MM.1S (cell line): ENCODE results near the gene TDRD6.

Experiments
- DNase-seq: peaks from one replicate; pipeline ENCODE4 v3.0.0-alpha.2; 2015
- H2AFZ ChIP-seq: fragments of 300-600 bp; sonication (generic); 2 replicates; pipeline ENCODE4 v1.6.0; 2016; ENCODE audit warnings: antibody characterized with exemption, low read length
- H3F3A ChIP-seq: fragments of 300-600 bp; sonication (generic); 2 replicates; pipeline ENCODE4 v1.6.1; 2016; ENCODE audit warnings: mild to moderate bottlenecking, antibody characterized with exemption, low read length, moderate library complexity, mixed read lengths; ENCODE audit not compliant: insufficient read depth
- H3K27ac ChIP-seq: fragments of 300-600 bp; sonication (generic); 2 replicates; pipeline ENCODE4 v1.5.1; 2016; ENCODE audit warnings: mild to moderate bottlenecking, low read length
- H3K27me3 ChIP-seq: fragments of 300-600 bp; sonication (generic); replicated peaks from 2 replicates; pipeline ENCODE4 v1.6.0; 2016; ENCODE audit warnings: low read length; ENCODE audit not compliant: insufficient read depth
- H3K36me3 ChIP-seq: fragments of 300-600 bp; sonication (generic); replicated peaks from 2 replicates; pipeline ENCODE4 v1.6.1; 2016; ENCODE audit warnings: mild to moderate bottlenecking, low read length, mixed read lengths; ENCODE audit not compliant: insufficient read depth
- H3K4me1 ChIP-seq: fragments of 300-600 bp; sonication (generic); 2 replicates; pipeline ENCODE4 v1.6.1; 2016; ENCODE audit warnings: low read length, mixed read lengths
- H3K4me2 ChIP-seq: fragments of 300-600 bp; sonication (generic); 2 replicates; pipeline ENCODE4 v1.6.0; 2016; ENCODE audit warnings: low read depth, low read length
- H3K4me3 ChIP-seq: fragments of 300-600 bp; sonication (generic); 2 replicates; pipeline ENCODE4 v1.5.1; 2016; ENCODE audit warnings: low read length, mixed read lengths
- H3K79me2 ChIP-seq: fragments of 300-600 bp; sonication (generic); 2 replicates; pipeline ENCODE4 v1.6.1; 2016; ENCODE audit warnings: mixed run types, low read length, mixed read lengths
- H3K9ac ChIP-seq: fragments of 300-600 bp; sonication (generic); 2 replicates; pipeline ENCODE4 v1.6.1; 2016; ENCODE audit warnings: low read length, mixed read lengths
- H3K9me2 ChIP-seq: fragments of 300-600 bp; sonication (generic); replicated peaks from 2 replicates; pipeline ENCODE4 v1.6.1; 2016; ENCODE audit warnings: mild to moderate bottlenecking, low read length, mixed read lengths; ENCODE audit not compliant: insufficient read depth
- H3K9me3 ChIP-seq: fragments of 300-600 bp; sonication (generic); replicated peaks from 2 replicates; pipeline ENCODE4 v1.6.1; 2016; ENCODE audit warnings: mild to moderate bottlenecking, low read length, mixed read lengths; ENCODE audit not compliant: insufficient read depth
- H4K20me1 ChIP-seq: fragments of 300-600 bp; sonication (generic); 2 replicates; pipeline ENCODE4 v1.6.1; 2016; ENCODE audit warnings: mild to moderate bottlenecking, low read length, moderate library complexity, mixed read lengths; ENCODE audit not compliant: insufficient read depth
- CTCF ChIP-seq: fragments of 300-600 bp; sonication (generic); IDR thresholded peaks from 2 replicates; pipeline ENCODE4 v1.5.1; 2016; ENCODE audit warnings: antibody characterized with exemption, low read length, mixed read lengths
- EZH2 ChIP-seq: fragments of 300-600 bp; sonication (generic); optimal IDR thresholded peaks from 2 replicates; pipeline ENCODE3; 2017; ENCODE audit warnings: low read depth, mild to moderate bottlenecking, antibody characterized with exemption, low read length, mixed read lengths
- EZH2phosphoT487 ChIP-seq: fragments of 300-600 bp; sonication (generic); IDR thresholded peaks from 2 replicates; pipeline ENCODE4 v1.6.1; 2018; ENCODE audit warnings: antibody characterized with exemption, low read length

The TDRD6 gene

DNA sequence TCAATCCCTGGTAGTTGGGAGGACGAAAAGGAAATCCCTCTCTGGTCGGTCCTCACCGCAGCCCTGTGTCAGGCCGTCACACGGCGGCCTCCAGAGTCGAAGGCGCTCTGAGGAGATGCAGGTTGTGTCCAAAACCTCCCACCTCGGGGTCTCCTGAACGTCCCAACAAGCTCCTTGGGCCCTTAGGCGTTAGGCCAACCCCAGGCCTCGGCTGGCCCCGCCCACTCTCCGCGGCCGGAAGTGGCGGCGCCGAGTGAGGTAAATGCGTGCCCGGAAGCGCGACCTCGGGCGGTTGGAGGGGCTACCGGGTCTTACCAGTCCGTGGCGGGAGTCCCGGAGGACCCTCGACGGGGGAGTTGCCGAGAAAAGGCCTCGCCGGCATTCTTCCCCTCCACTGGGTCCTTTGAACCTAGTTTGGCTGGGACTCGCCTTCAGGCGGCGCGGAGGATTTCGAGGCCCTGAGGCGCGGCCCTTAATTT, at the start of gene TDRD6:
TSS of gene TDRD6 (plus strand) at position 267 of the 479 bp plus-strand sequence. CDS start 244 bp downstream, outside the sequence.
- Histone ChIP-seq H2AFZ (no peak within 1 kb of the TSS), H3K9me2 (no peaks in the 10 kb centered on the region), H3K4me3 (no peak within 1 kb of the TSS), H3K27me3 (no peaks in the 10 kb centered on the region), H3K79me2 (no peaks in the 10 kb centered on the region), H3K9me3 (no peaks in the 10 kb centered on the region), H3K27ac (no peak within 1 kb of the TSS), H3F3A (no peaks in the 10 kb centered on the region), H3K4me2 (no peak within 1 kb of the TSS), H3K9ac (no peak within 1 kb of the TSS), H4K20me1 (no peaks in the 10 kb centered on the region), H3K4me1 (no peaks in the 10 kb centered on the region), H3K36me3 (no peaks in the 10 kb centered on the region)
- no peak for TF ChIP-seq EZH2phosphoT487
- TF ChIP-seq EZH2 = no peak
- no peak for TF ChIP-seq CTCF
- no peak for DNase-seq

GRCh38 chr6:46637933-46638332, 49.8 kb upstream of the TDRD6 start:
- no peak for DNase-seq
- no peak overlapping the region for H3K27ac ChIP-seq

GRCh38 chr6:46638650-46639049, 49.0 kb upstream of the TDRD6 start:
- no peak for DNase-seq
- Histone ChIP-seq H3F3A (no peaks in the 10 kb centered on the region), H3K36me3 (no peaks in the 10 kb centered on the region), H3K9ac (no peak overlapping the region), H3K9me3 (no peaks in the 10 kb centered on the region), H3K27me3 (no peaks in the 10 kb centered on the region), H3K4me2 (no peak overlapping the region), H4K20me1 (no peaks in the 10 kb centered on the region), H3K4me1 (no peaks in the 10 kb centered on the region), H3K4me3 (no peak overlapping the region), H3K9me2 (no peaks in the 10 kb centered on the region), H3K27ac (no peak overlapping the region), H3K79me2 (no peaks in the 10 kb centered on the region), H2AFZ (no peak overlapping the region)
- no peak for TF ChIP-seq EZH2
- no peak for TF ChIP-seq CTCF
- TF ChIP-seq EZH2phosphoT487 = no peak

More at GRCh38 chr6:46637933-46638332, 49.8 kb upstream of the TDRD6 start:
- Histone ChIP-seq H3F3A (no peaks in the 10 kb centered on the region), H3K27me3 (no peaks in the 10 kb centered on the region), H2AFZ (no peak overlapping the region), H3K4me2 (no peak overlapping the region), H3K36me3 (no peaks in the 10 kb centered on the region), H4K20me1 (no peaks in the 10 kb centered on the region), H3K4me3 (no peak overlapping the region), H3K9me3 (no peaks in the 10 kb centered on the region), H3K9me2 (no peaks in the 10 kb centered on the region), H3K9ac (no peak overlapping the region), H3K79me2 (no peaks in the 10 kb centered on the region), H3K4me1 (no peaks in the 10 kb centered on the region)
- TF ChIP-seq CTCF (no peak), EZH2phosphoT487 (no peak), EZH2 (no peak)
